Measurements from ENCODE around the gene RRP1B. TPM values are rescaled to one million over a fixed set of nuclear protein-coding genes. Genes with fewer than 3 reads are reported as not detected.

Gene RRP1B
- total and polyA plus RNA-seq, 2 experiments from 2014 or later: 54.8 to 95.7 TPM

GRCh38 chr21:43696214-43696613 is 36.9 kb downstream of the RRP1B start:
- peaks cover 7% of the 10 kb centered on the region for H4K20me1 ChIP-seq (replicated peaks; ENCODE audit: insufficient read depth)
- no peaks in the 10 kb centered on the region for H3K9me3 Mint-ChIP-seq
- no peaks in the 10 kb centered on the region for H3K79me2 ChIP-seq (replicated peaks; ENCODE audit: insufficient read depth)
- no peak overlapping the region for H2AFZ ChIP-seq
- no peak overlapping the region for H3K4me2 ChIP-seq
- H3K36me3 ChIP-seq (ENCODE audit: insufficient read depth): peaks cover 15% of the 10 kb centered on the region
- no peak overlapping the region for H3K4me3 Mint-ChIP-seq
- H3K36me3 Mint-ChIP-seq (ENCODE audit: low read depth): peaks cover 60% of the 10 kb centered on the region
- TF ChIP-seq, protein P1, sequence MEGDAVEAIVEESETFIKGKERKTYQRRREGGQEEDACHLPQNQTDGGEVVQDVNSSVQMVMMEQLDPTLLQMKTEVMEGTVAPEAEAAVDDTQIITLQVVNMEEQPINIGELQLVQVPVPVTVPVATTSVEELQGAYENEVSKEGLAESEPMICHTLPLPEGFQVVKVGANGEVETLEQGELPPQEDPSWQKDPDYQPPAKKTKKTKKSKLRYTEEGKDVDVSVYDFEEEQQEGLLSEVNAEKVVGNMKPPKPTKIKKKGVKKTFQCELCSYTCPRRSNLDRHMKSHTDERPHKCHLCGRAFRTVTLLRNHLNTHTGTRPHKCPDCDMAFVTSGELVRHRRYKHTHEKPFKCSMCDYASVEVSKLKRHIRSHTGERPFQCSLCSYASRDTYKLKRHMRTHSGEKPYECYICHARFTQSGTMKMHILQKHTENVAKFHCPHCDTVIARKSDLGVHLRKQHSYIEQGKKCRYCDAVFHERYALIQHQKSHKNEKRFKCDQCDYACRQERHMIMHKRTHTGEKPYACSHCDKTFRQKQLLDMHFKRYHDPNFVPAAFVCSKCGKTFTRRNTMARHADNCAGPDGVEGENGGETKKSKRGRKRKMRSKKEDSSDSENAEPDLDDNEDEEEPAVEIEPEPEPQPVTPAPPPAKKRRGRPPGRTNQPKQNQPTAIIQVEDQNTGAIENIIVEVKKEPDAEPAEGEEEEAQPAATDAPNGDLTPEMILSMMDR (conservative IDR thresholded peaks at IDR 0.05; ENCODE audit: low read depth in 2 of 2): no peak; a peak in 1 of 4 replicates
- TF ChIP-seq JUNB (IDR thresholded peaks at IDR 0.05; ENCODE audit: unreplicated experiment): no peak
- TF ChIP-seq, protein P2, sequence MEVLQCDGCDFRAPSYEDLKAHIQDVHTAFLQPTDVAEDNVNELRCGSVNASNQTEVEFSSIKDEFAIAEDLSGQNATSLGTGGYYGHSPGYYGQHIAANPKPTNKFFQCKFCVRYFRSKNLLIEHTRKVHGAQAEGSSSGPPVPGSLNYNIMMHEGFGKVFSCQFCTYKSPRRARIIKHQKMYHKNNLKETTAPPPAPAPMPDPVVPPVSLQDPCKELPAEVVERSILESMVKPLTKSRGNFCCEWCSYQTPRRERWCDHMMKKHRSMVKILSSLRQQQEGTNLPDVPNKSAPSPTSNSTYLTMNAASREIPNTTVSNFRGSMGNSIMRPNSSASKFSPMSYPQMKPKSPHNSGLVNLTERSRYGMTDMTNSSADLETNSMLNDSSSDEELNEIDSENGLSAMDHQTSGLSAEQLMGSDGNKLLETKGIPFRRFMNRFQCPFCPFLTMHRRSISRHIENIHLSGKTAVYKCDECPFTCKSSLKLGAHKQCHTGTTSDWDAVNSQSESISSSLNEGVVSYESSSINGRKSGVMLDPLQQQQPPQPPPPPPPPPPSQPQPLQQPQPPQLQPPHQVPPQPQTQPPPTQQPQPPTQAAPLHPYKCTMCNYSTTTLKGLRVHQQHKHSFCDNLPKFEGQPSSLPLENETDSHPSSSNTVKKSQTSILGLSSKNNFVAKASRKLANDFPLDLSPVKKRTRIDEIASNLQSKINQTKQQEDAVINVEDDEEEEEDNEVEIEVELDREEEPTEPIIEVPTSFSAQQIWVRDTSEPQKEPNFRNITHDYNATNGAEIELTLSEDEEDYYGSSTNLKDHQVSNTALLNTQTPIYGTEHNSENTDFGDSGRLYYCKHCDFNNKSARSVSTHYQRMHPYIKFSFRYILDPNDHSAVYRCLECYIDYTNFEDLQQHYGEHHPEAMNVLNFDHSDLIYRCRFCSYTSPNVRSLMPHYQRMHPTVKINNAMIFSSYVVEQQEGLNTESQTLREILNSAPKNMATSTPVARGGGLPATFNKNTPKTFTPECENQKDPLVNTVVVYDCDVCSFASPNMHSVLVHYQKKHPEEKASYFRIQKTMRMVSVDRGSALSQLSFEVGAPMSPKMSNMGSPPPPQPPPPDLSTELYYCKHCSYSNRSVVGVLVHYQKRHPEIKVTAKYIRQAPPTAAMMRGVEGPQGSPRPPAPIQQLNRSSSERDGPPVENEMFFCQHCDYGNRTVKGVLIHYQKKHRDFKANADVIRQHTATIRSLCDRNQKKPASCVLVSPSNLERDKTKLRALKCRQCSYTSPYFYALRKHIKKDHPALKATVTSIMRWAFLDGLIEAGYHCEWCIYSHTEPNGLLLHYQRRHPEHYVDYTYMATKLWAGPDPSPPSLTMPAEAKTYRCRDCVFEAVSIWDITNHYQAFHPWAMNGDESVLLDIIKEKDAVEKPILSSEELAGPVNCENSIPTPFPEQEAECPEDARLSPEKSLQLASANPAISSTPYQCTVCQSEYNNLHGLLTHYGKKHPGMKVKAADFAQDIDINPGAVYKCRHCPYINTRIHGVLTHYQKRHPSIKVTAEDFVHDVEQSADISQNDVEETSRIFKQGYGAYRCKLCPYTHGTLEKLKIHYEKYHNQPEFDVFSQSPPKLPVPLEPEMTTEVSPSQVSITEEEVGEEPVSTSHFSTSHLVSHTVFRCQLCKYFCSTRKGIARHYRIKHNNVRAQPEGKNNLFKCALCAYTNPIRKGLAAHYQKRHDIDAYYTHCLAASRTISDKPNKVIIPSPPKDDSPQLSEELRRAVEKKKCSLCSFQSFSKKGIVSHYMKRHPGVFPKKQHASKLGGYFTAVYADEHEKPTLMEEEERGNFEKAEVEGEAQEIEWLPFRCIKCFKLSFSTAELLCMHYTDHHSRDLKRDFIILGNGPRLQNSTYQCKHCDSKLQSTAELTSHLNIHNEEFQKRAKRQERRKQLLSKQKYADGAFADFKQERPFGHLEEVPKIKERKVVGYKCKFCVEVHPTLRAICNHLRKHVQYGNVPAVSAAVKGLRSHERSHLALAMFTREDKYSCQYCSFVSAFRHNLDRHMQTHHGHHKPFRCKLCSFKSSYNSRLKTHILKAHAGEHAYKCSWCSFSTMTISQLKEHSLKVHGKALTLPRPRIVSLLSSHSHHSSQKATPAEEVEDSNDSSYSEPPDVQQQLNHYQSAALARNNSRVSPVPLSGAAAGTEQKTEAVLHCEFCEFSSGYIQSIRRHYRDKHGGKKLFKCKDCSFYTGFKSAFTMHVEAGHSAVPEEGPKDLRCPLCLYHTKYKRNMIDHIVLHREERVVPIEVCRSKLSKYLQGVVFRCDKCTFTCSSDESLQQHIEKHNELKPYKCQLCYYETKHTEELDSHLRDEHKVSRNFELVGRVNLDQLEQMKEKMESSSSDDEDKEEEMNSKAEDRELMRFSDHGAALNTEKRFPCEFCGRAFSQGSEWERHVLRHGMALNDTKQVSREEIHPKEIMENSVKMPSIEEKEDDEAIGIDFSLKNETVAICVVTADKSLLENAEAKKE (CRISPR knock-in tag; IDR thresholded peaks at IDR 0.05): no peak
- TF ChIP-seq NANOG (IDR thresholded peaks at IDR 0.05; ENCODE audit: borderline replicate concordance): no peak
- no peak for TF ChIP-seq REST (IDR thresholded peaks at IDR 0.05; ENCODE audit: unreplicated experiment)
- no peak for TF ChIP-seq CREB1 (CRISPR knock-in tag; IDR thresholded peaks at IDR 0.05; ENCODE audit: low read depth)
- TF ChIP-seq POLR2AphosphoS5 (IDR thresholded peaks at IDR 0.05; ENCODE audit: low read depth): no peak
- TF ChIP-seq EZH2phosphoT487 (IDR thresholded peaks at IDR 0.05; ENCODE audit: unreplicated experiment): no peak
- no peaks in the 10 kb centered on the region for H3K9me2 ChIP-seq (ENCODE audit: insufficient read depth)
- no peak overlapping the region for H3K27ac ChIP-seq (ENCODE audit: low read depth)
- no peak overlapping the region for H3K4me3 ChIP-seq
- H3K27me3 Mint-ChIP-seq (ENCODE audit: insufficient read depth, low read depth, poor library complexity): peaks cover 8% of the 10 kb centered on the region
- no peaks in the 10 kb centered on the region for H3K4me1 ChIP-seq (ENCODE audit: insufficient read depth)
- H3K27me3 ChIP-seq (ENCODE audit: insufficient read depth): no peaks in the 10 kb centered on the region
- DNase-seq (ENCODE audit: low spot score) (no peak), ATAC-seq (no peak)
- H3F3A ChIP-seq (replicated peaks; ENCODE audit: low read depth): peaks cover 2% of the 10 kb centered on the region; the same call in 1 of the 2 replicates
- no peak overlapping the region for H3K27ac Mint-ChIP-seq
- H3K4me1 Mint-ChIP-seq: peaks cover 2% of the 10 kb centered on the region; the same call in 1 of the 3 replicates

Measured in GM23338 (cell line).